ENCODE measurements around the gene AQP1.

The AQP1 gene

DNA sequence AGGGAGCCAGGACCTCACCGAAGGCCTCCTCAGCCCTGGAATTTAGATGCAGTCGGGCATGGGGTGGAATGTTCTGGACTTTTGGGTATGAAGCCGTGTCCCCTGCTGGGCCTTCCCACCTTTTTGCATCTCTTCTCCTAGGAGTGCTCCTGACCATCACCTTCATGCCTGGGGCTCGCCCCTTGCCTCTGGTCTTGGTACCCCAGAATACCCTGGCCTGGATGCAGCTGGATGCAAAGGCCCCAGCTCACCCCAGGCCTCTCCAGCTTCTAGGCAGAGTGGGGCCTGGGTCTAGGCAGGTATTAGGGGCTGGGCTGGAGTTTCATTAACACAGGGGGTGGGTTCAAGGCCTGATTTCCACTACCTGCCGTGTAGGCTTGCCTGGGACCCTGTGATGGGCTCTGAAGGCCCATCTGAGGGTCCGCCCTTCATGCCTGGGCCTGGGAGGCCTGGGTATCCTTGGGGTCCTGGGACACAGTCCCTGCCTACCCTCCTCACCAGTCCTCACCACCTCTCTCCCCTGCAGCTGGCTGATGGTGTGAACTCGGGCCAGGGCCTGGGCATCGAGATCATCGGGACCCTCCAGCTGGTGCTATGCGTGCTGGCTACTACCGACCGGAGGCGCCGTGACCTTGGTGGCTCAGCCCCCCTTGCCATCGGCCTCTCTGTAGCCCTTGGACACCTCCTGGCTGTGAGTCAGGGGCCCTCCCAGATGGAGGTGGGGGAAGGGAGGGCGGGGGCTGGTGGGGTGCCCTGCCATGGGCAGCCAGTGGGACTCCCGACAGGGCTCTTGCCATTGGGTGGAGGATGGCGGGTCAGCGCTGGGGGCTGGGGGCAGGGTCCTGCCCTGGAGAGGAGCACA lies 10.1 kb downstream of the AQP1 start:
- no peak for DNase-seq (ENCODE audit: low read depth in 2 of 2)

DNA sequence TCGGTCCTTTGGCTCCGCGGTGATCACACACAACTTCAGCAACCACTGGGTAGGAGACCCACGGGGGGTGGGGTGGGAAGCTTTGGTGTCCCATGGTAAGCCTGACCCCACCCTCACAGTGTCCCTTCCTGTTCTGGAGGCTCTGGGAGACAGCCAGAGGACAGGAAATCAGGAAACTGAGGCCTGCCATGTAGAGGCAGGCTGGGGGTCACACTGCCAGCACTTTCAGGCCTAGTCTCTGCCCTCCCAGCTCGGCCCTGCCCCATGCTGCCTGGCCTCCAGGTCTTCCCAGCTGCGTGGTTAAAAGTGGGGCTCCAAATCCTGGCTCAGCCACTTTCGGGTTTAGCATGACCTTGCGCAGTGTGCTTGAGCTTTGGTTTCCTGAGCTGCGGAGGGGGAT lies 10.9 kb downstream of the AQP1 start:
- DNase-seq (ENCODE audit: low read depth in 2 of 2) = no peak

DNA sequence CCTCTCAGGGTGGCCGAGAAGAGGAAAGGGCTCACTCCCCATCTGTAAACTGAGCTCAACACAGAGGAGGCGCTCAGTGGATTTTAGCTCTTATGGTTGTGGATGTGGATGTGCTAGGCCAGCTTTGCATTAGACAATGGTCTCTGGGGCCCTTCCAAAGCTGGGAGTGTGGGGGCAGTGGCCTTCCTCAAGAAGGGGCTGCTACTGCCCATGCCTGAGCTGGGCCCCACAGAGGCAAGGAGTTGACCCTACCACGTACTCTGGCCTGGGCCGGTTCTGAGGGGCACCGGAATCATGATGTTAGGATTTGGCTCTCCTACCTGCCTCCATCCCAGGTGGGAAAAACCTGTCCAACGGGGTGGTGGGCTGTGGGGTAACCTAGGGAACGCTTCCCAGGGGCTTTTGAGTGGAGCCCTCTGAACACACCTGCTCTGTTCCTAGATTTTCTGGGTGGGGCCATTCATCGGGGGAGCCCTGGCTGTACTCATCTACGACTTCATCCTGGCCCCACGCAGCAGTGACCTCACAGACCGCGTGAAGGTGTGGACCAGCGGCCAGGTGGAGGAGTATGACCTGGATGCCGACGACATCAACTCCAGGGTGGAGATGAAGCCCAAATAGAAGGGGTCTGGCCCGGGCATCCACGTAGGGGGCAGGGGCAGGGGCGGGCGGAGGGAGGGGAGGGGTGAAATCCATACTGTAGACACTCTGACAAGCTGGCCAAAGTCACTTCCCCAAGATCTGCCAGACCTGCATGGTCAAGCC lies 11.5 kb downstream of the AQP1 start:
- DNase-seq (ENCODE audit: low read depth in 2 of 2) = no peak

DNA sequence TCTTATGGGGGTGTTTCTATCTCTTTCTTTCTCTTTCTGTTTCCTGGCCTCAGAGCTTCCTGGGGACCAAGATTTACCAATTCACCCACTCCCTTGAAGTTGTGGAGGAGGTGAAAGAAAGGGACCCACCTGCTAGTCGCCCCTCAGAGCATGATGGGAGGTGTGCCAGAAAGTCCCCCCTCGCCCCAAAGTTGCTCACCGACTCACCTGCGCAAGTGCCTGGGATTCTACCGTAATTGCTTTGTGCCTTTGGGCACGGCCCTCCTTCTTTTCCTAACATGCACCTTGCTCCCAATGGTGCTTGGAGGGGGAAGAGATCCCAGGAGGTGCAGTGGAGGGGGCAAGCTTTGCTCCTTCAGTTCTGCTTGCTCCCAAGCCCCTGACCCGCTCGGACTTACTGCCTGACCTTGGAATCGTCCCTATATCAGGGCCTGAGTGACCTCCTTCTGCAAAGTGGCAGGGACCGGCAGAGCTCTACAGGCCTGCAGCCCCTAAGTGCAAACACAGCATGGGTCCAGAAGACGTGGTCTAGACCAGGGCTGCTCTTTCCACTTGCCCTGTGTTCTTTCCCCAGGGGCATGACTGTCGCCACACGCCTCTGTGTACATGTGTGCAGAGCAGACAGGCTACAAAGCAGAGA lies 12.2 kb downstream of the AQP1 start:
- no peak for DNase-seq (ENCODE audit: low read depth in 2 of 2)

DNA sequence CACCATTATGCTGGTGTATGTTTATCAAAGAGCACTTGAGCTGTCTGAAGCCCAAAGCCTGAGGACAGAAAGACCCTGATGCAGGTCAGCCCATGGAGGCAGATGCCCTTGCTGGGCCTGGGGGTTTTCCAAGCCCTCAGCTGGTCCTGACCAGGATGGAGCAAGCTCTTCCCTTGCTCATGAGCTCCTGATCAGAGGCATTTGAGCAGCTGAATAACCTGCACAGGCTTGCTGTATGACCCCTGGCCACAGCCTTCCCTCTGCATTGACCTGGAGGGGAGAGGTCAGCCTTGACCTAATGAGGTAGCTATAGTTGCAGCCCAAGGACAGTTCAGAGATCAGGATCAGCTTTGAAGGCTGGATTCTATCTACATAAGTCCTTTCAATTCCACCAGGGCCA lies 13.0 kb downstream of the AQP1 start:
- no peak for DNase-seq (ENCODE audit: low read depth in 2 of 2)

DNA sequence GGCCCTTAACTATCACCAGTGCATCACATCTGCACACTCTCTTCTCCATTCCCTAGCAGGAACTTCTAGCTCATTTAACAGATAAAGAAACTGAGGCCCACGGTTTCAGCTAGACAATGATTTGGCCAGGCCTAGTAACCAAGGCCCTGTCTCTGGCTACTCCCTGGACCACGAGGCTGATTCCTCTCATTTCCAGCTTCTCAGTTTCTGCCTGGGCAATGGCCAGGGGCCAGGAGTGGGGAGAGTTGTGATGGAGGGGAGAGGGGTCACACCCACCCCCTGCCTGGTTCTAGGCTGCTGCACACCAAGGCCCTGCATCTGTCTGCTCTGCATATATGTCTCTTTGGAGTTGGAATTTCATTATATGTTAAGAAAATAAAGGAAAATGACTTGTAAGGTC lies 13.5 kb downstream of the AQP1 start:
- DNase-seq (ENCODE audit: low read depth in 2 of 2) = no peak

DNA sequence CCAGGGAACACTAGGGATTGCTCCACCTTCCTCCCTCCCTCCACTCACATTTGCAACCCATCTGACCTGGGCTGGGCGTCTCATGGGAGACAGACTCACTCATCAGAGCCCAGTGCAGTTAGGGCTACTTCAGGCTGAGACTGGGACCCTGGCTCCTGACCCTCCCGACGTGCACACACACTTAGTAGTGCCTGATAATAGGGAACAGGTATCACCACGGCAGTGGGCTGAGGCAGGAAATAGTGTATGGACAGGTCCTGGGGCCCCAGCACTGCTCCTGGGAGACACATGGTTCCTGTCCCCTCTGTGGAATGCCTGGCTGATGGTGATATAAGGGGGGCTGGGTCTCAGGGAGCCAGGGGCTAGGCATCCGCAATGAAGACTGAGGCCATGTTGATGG lies 14.3 kb downstream of the AQP1 start:
- DNase-seq (ENCODE audit: low read depth in 2 of 2) = no peak

DNA sequence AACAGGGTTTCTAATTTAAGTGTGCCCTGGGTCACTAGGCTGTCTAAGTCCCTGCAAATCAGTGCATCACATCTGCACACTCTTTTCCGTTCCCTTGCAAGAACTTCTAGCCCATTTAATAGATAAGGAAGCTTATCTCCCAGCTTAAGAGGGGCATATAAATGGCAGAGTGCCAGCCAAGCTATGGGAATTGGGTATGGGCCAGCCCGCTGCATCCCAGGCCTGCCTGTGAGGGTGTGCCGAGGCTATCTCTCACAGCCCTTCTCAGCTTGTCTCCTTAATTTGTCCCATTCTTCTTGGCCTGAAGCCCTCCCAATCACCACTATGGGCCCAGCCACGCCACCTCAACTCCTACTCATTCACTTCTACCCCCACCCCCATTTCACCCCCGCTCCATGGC lies 14.7 kb downstream of the AQP1 start:
- no peak for DNase-seq (ENCODE audit: low read depth in 2 of 2)

DNA sequence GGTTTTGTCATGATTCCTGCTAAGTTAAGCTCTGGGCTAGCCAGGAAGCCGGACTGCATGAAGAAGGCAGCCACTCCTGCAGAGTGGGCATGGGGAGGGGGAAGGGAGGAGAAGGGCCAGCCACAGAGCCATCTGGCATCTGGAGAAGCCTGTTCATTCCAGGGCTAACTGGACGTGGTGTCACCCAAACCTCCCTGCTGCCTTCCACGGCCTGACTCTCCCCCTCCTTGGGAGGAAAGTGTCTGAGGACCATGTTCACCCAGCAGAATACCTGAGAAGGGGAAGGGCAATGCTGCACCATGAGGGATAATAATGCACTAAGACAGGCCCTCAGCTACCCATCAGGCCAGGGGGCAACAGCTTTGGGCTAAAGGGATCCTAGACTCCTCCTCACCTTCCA lies 15.4 kb downstream of the AQP1 start:
- no peak for DNase-seq (ENCODE audit: low read depth in 2 of 2)

DNA sequence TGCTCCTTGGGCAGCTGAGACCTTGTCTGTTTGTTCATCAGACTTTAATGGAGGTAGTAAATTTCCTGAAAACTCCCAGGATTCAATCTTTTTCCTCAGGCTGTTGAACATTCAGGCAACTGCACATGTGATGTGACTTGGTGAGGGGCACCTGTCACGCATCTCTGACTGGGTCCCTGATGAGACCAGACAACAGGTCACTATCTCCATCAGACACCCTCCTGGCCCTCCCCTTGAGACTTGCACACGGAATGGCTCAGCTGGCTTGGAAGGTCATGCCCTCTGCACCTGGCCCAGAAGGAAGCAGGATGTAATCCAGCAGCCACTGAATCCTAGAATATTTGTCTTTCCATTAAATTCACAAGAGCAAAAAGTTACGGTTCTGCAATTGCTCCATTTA lies 15.9 kb downstream of the AQP1 start:
- no peak for DNase-seq (ENCODE audit: low read depth in 2 of 2)

DNA sequence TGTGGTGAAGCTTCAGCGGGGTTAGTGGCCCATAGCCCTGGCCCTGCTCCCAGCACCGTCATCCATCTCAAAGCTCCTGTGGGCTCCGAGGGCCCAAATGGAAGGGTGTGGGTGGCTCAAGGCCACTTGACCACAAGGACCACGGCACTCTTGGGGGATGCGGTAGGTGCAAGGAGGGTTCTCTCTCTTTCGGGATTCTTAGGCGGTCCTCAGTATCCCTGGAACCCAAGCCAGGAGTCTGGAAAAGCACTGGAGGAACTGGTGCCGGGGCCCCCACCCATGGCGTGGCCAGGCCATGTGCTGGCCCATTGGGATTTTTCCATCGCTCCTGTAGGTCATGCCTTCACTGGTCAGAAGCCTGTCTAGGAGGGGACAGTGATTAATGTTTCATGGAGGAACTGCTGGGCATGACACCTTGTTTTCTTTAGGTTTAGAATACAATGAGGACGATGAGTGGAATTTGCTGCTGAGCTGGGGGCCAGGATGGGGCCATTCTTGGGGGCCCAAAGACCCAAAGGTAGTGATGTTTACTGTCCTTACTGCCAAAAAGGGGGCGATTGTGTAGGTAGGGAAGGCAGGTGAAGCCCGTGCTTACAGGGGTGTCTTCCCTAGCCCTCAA lies 16.7 kb downstream of the AQP1 start:
- DNase-seq (ENCODE audit: low read depth in 2 of 2) = no peak

DNA sequence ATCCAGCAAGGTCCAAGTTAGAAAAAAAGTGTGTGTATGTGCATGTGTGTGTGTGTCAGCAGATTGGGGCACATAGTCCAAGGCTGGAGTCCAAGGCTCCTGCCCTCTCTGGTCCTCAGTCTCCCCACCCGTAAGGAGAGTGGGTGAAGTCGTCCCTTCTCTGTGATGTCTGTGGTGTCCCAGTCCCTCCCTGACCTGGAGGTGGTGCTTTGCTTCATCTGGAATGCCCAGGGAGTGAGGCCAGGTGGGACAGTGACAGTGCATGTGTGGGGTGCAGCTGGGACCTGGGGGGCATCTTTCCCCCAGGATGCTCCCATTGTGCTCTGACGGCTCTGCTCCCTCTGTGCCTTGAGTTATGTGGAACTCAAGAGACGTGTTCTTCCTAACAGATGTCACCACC lies 18.0 kb downstream of the AQP1 start:
- DNase-seq (ENCODE audit: low read depth in 2 of 2) = no peak

DNA sequence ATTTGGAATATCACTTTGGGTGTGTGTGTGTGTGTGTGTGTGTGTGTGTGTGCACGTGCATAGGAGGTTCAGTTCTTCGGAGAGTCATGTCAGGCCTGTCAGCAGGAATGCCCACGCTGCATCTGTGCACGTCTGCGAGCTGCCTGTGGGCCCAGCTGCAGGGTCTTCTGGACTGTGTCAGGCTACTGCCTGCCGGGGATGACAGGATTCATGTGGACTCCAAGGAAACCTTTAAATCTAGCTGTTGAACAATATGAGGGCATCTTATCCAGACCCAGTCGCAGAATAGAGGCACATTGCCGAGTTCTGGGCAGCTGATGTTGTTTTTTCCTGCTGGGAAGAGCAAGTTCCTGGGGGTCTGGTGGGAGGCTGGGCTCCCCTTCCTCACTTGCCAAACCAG lies 19.0 kb downstream of the AQP1 start:
- no peak for DNase-seq (ENCODE audit: low read depth in 2 of 2)

DNA sequence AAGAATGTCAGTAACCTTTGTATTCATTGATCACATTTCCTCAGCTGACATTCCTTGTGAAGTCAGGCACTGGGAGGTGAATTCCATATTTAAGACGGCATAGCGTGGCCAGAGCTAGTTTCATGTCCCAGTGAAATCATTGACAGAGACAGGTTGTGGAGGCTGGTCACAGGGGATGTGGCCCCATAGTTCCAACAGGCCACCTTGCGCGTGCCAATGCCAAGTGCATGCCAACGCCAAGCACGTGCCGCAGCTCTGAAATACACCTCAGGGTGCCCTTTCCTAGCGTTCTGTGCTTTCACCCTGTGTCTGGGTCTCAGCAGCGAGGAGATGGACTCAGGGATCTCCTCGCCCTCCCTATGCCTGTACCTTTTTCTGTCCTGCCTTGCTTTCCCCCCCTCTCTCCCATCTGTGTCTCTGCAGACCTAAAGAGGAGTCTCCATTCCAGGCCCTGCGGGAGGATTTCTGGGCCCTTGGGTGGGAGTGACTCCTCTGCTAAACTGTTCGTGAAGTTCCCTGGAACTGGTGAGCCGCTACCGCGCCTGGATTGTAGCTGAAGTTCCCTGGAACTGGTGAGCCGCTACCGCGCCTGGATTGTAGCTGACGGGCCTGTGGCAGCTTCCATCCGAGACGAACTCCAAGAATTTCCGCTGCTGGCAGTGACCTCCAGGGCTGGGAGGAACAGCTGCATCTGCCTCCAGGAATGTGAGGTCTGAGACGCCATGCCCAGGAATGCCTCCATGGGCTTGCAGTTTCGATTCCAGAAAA lies 19.7 kb downstream of the AQP1 start:
- no peak for DNase-seq (ENCODE audit: low read depth in 2 of 2)

DNA sequence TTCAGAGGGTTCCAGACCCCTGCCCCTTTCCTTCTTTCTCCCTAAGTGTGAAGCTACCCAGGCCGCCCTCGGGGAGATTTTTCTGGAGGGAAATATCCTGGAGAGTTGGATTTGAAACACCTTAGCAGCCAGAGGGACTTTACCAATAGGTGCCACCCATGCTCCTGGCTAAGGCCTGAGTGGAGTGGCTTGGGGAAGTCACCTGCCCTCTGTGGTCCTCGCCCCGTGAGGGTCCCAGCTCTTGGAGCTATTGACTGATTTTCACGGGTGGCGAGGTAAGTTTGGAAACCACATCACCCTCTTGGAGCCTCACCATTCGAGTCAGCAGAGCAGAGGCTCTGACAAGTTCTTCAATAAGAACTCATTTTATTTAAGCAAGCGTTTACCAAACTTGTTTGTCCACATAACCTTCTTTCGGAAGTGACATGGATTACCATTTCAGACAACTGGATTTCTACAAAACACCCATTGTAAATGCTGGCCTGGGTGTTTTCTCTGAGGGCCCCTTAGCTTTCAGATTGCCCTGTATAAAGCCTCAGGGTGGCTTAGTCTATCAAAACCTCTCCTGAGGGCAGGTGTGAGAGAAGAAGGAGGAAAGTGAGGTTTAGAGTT lies 20.4 kb downstream of the AQP1 start:
- no peak for DNase-seq (ENCODE audit: low read depth in 2 of 2)

DNA sequence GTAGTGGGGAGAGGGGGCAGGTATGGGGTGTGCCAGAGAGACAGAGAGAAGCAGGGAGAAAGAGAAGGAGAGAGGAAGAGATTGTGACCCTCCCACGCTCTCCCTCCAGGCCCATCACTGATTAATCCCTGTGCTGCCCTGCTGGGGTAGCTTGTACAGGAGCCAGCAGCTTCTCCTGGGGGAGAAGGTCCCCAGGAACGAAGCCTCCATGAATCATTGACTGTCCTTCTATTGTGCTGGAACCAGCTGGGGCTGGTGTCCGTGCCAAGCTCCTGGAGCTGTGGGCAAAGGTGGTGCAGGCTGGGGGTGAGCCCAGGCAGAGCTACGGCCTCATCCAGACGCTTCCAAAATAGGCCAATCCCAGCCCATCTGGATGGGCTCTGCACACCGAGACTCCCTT lies 20.9 kb downstream of the AQP1 start:
- no peak for DNase-seq (ENCODE audit: low read depth in 2 of 2)

DNA sequence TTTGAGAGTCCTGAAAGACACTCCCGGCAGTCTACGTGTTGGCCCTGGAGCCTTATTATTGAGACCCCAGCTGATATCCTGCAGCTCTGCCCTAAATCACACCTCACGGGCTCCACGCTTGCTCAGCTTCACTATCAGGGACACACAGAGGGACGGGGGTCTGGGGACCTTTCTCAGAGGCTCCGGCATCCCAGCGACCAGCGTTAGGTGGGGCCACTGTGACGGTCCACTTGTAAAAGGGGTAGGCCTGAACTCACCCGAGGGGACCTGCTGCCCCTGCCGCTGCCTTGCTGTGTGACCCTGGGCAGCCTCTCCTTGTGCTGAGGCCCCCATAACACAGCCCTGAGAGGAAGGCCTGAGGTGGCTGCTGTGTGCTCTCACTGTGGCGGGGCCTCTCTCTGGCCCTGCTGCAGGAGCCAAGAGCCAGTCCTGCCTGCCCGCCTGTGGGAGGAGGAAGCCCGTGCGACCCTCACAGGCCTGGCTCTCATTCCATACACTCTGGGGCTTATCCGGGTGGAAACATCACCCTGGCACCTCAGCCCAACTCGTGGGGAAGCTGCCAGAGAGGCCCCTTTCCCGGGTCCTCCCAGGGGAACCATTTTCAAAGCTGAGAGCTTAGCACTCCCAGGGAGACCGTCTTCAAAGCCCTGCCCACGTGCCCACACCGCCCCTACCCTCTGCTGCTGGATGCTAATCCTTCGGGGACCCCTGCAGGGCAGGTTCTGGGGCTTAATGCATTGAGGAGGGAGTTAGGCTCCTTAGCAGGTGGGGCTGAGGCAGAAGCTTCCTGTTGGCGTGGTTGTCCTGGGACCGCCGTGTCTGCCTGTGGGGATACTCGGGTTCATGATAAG lies 21.7 kb downstream of the AQP1 start:
- no peak for DNase-seq (ENCODE audit: low read depth in 2 of 2)

DNA sequence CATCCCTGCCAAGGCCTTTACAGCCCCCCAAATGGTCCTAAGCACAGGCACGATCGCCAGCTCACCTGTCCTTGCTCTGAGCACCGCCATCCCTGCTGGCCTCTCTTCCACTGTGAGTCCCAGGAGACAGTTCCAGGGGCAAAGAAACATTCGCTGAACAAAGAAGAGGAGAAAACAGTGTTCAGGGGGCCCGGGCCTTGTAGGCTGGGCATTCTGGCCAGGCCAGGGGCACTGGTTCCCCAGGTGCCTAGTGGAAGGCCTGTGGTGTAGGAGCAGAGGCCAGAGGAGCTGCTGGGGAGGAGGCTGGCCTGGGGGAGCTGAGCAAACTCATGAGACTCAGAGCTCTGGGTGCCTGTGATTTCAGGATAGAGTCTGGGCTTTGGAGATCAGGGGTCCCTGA lies 22.6 kb downstream of the AQP1 start:
- DNase-seq (ENCODE audit: low read depth in 2 of 2) = no peak

DNA sequence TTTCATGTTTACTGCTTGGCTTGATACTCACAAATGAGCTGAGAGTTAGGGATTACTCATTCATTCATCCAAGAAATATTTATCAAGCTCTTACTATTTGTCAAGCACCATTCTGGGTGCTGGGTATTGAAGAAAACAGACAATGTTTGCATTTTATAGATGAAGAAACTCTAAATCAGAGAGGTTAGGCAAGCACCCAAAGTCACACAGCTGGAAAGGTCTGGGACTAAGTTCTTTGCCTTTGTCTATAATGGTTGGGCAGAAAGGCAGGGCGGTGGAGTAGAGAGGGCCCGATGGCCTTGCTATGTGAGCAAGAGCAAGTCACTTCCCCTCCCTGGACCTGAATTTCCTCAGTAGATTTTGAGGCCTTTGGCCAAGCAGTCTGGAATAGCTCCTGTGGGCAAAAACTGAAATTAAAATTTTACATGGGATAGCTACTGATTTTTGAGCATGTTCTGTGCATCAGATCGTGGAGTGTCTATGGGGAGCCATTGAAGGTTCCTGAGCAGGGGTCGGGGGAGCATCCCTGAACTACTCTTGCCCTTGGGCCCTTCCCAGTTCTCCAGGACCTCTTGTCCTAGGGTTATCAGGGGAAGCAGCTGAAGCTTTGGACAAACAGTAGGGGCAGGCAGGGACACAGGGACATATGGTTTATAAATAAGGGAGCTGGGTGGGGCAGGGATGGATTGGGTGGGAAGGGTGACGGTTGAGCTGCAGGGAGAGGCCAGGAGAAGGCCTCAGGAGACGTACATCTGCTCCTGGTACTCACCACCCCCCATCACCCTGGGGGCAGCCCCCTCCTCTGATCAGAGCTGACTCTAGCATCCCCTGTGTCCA lies 23.3 kb downstream of the AQP1 start:
- DNase-seq (ENCODE audit: low read depth in 2 of 2) = no peak

DNA sequence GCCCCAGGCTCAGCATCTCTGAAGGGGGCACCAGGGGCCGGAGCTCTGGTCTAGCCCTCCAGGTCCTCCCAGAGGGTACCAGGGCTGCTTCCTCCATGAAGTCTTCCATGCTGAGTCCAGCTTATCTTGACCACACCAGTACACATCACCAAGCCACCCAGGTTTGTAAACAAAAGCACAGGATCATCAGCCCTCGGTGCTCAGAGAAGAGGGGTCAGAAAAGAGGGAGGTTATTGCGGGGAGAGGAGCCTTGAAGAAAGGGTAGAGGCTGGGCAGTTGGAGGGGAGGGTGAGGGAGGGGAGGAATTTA lies 23.9 kb downstream of the AQP1 start:
- no peak for DNase-seq (ENCODE audit: low read depth in 2 of 2)

Measured in stimulated activated CD8-positive, alpha-beta memory T cell treated with anti-CD3 and anti-CD28 coated beads, Interleukin-7, amount 100 ng/mL, for 4 hours (primary cell).